IMR-90 (cell line): ENCODE results near the gene CCDC102A. TPM values are rescaled to one million over a fixed set of nuclear protein-coding genes. Genes with fewer than 3 reads are reported as not detected.
A peak's percentile ranks its signal among the peaks of the same experiment; 100 is the strongest.

Experiments used
- ATAC-seq: fragments of 200-7000 bp; cut with Tn5 transposase; 2 replicates; pipeline ENCODE4 v1.9.1; 2020; ENCODE audit warnings: low read depth, mild to moderate bottlenecking, moderate library complexity
- Bru-seq: library from RNA; stranded (reverse); fragments of 400-500 nt; gene quantifications from one replicate; lab custom pipeline; 2021; lab: Mats Ljungman, UMichigan
- BruChase-seq, 2 experiments: library from RNA; stranded (reverse); fragments of 400-500 nt; gene quantifications; one replicate each; lab custom pipeline; 2021; lab: Mats Ljungman, UMichigan
- BruUV-seq: library from RNA; stranded (reverse); fragments of 400-500 nt; replicated peaks from 2 replicates; lab custom pipeline; 2021; lab: Mats Ljungman, UMichigan
- CTCF ChIA-PET: fragments of 300-600 bp; formaldehyde crosslinking; extraction: SDS; loops from one replicate; lab custom pipeline; 2021; ENCODE audit warnings: antibody characterized with exemption; lab: Yijun Ruan, JAX
- POLR2A ChIA-PET: fragments of 300-600 bp; sonication (Branson Sonifier 250); formaldehyde crosslinking; loops from one replicate; lab custom pipeline; 2022; ENCODE audit warnings: antibody characterized with exemption; ENCODE audit not compliant: unreplicated experiment; lab: Charles Lee
- DNase-seq: peaks from one replicate; pipeline ENCODE4 v3.0.0; 2013
- H2AFZ ChIP-seq: replicated peaks from 2 replicates; pipeline ENCODE3; 2013; ENCODE audit warnings: low read length, mild to moderate bottlenecking; ENCODE audit not compliant: poor library complexity
- H2AK5ac ChIP-seq: 2 replicates; pipeline ENCODE4 v1.6.1; 2013; ENCODE audit warnings: low read depth, low read length, inconsistent platforms
- H2AK9ac ChIP-seq: replicated peaks from 2 replicates; pipeline ENCODE3; 2013; ENCODE audit warnings: mild to moderate bottlenecking, low read depth, low read length, moderate library complexity; ENCODE audit not compliant: poor library complexity
- H2BK120ac ChIP-seq: 2 replicates; pipeline ENCODE4 v1.6.1; 2013; ENCODE audit warnings: low read depth, low read length, inconsistent platforms
- H2BK15ac ChIP-seq: 3 replicates; pipeline ENCODE4 v1.6.1; 2013; ENCODE audit warnings: low read depth, low read length, inconsistent platforms
- H2BK20ac ChIP-seq: 2 replicates; pipeline ENCODE4 v1.6.1; 2013; ENCODE audit warnings: low read depth, mild to moderate bottlenecking, inconsistent platforms, low read length, moderate library complexity
- H2BK5ac ChIP-seq: 2 replicates; pipeline ENCODE4 v1.6.1; 2013; ENCODE audit warnings: mild to moderate bottlenecking, low read depth, low read length, inconsistent platforms; ENCODE audit not compliant: poor library complexity, severe bottlenecking
- H3K14ac ChIP-seq: replicated peaks from 2 replicates; pipeline ENCODE4 v1.6.1; 2013; ENCODE audit warnings: low read depth, low read length, inconsistent platforms
- H3K18ac ChIP-seq: 2 replicates; pipeline ENCODE4 v1.6.1; 2013; ENCODE audit warnings: low read depth, low read length, control low read depth
- H3K23ac ChIP-seq: 2 replicates; pipeline ENCODE4 v1.6.1; 2013; ENCODE audit warnings: low read depth, low read length, inconsistent platforms
- H3K27ac ChIP-seq: 2 replicates; pipeline ENCODE4 v1.5.1; 2013; ENCODE audit warnings: mild to moderate bottlenecking, control low read depth, low read length; ENCODE audit not compliant: insufficient read depth
- H3K27me3 ChIP-seq: 2 replicates; pipeline ENCODE4 v1.6.1; 2013; ENCODE audit warnings: low read length; ENCODE audit not compliant: control insufficient read depth, insufficient read depth
- H3K36me3 ChIP-seq: 2 replicates; pipeline ENCODE4 v1.6.1; 2013; ENCODE audit warnings: low read length, mixed read lengths; ENCODE audit not compliant: control insufficient read depth, insufficient read depth
- H3K4ac ChIP-seq: 2 replicates; pipeline ENCODE4 v1.6.1; 2013; ENCODE audit warnings: low read depth, low read length, inconsistent platforms
- H3K4me1 ChIP-seq: 2 replicates; pipeline ENCODE4 v1.6.1; 2013; ENCODE audit warnings: low read length, mixed read lengths; ENCODE audit not compliant: control insufficient read depth, insufficient read depth
- H3K4me2 ChIP-seq: 2 replicates; pipeline ENCODE4 v1.6.1; 2013; ENCODE audit warnings: low read depth, mild to moderate bottlenecking, control low read depth, low read length, moderate library complexity
- H3K4me3 ChIP-seq: 2 replicates; pipeline ENCODE4 v1.5.1; 2013; ENCODE audit warnings: low read depth, mild to moderate bottlenecking, control low read depth, low read length, moderate library complexity; ENCODE audit not compliant: insufficient read depth
- H3K56ac ChIP-seq: 2 replicates; pipeline ENCODE4 v1.6.1; 2013; ENCODE audit warnings: low read length, inconsistent platforms; ENCODE audit not compliant: insufficient read depth; ENCODE audit errors: extremely low read depth
- H3K79me1 ChIP-seq, 2 experiments: 2 replicates each; pipeline ENCODE4 v1.6.1; 2013; ENCODE audit warnings: low read length in 2 of 2, inconsistent platforms in 1 of 2, low read depth in 1 of 2
- H3K9ac ChIP-seq: 2 replicates; pipeline ENCODE4 v1.6.1; 2013; ENCODE audit warnings: low read depth, low read length, control low read depth
- H3K9me1 ChIP-seq: 2 replicates; pipeline ENCODE4 v1.6.1; 2013; ENCODE audit warnings: low read length, inconsistent platforms; ENCODE audit not compliant: insufficient read depth
- H3K9me3 ChIP-seq: 2 replicates; pipeline ENCODE4 v1.6.1; 2013; ENCODE audit warnings: low read length; ENCODE audit not compliant: control insufficient read depth, insufficient read depth
- H4K20me1 ChIP-seq: 2 replicates; pipeline ENCODE4 v1.6.1; 2013; ENCODE audit warnings: low read length, inconsistent platforms; ENCODE audit not compliant: insufficient read depth
- H4K5ac ChIP-seq: 2 replicates; pipeline ENCODE4 v1.6.1; 2013; ENCODE audit warnings: mild to moderate bottlenecking, low read depth, low read length, control low read depth
- H4K8ac ChIP-seq, 2 experiments: 2 replicates each; pipeline ENCODE4 v1.6.1; 2013; ENCODE audit warnings: low read depth in 2 of 2, low read length in 2 of 2, control low read depth in 1 of 2, inconsistent platforms in 1 of 2
- H4K91ac ChIP-seq: 2 replicates; pipeline ENCODE4 v1.6.1; 2013; ENCODE audit warnings: low read depth, low read length, inconsistent platforms; ENCODE audit not compliant: insufficient read depth
- CEBPB ChIP-seq: IDR thresholded peaks from 2 replicates; pipeline ENCODE4 v1.6.1; 2012; ENCODE audit warnings: low read depth, low read length, improper control_type of control experiment
- CTCF ChIP-seq: conservative IDR thresholded peaks from 2 replicates; pipeline ENCODE4 v1.5.1; 2012; ENCODE audit warnings: mild to moderate bottlenecking, low read depth, low read length, improper control_type of control experiment
- ELK1 ChIP-seq: fragments of 150-350 bp; IDR thresholded peaks from 2 replicates; pipeline ENCODE4 v1.6.1; 2016; ENCODE audit warnings: low read depth, mild to moderate bottlenecking, low read length, moderate library complexity, borderline replicate concordance
- FOS ChIP-seq: fragments of 150-350 bp; IDR thresholded peaks from 2 replicates; pipeline ENCODE4 v1.6.1; 2016; ENCODE audit warnings: low read depth, low read length
- MAZ ChIP-seq: IDR thresholded peaks from 2 replicates; pipeline ENCODE4 v1.6.1; 2012; ENCODE audit warnings: low read depth, mild to moderate bottlenecking, low read length, improper control_type of control experiment, moderate library complexity, borderline replicate concordance
- MXI1 ChIP-seq: IDR thresholded peaks from 2 replicates; pipeline ENCODE4 v1.6.1; 2012; ENCODE audit warnings: low read depth, mild to moderate bottlenecking, low read length, moderate library complexity, borderline replicate concordance
- NFE2L2 ChIP-seq: fragments of 150-350 bp; IDR thresholded peaks from 2 replicates; pipeline ENCODE4 v1.6.1; 2016; ENCODE audit warnings: low read depth, mild to moderate bottlenecking, low read length
- POLR2A ChIP-seq: IDR thresholded peaks from 2 replicates; pipeline ENCODE4 v1.6.1; 2012; ENCODE audit warnings: mild to moderate bottlenecking, low read depth, low read length
- RCOR1 ChIP-seq: IDR thresholded peaks from 2 replicates; pipeline ENCODE4 v1.6.1; 2012; ENCODE audit warnings: mild to moderate bottlenecking, low read length, improper control_type of control experiment; ENCODE audit not compliant: insufficient replicate concordance
- WGBS, 2 experiments: methylation state at CpG; one replicate each; pipeline versions ENCODE4 v1.1.5 to v1.1.7; 2013; ENCODE audit warnings: missing lambda C conversion rate in 2 of 2; ENCODE audit not compliant: insufficient read length in 1 of 2; ENCODE audit errors: extremely low coverage in 2 of 2; 5-methylcytosine and 5-hydroxymethylcytosine counted together
- dilution Hi-C: fragments of 300-500 bp; cut with HindIII; formaldehyde crosslinking; loops from one replicate; pipeline ENCODE4 v1.14.3; 2018; ENCODE audit warnings: low sequenced_read_pairs; ENCODE audit not compliant: unreplicated experiment
- in situ Hi-C: fragments of 300-500 bp; cut with MboI; formaldehyde crosslinking; loops from 3 replicates; pipeline ENCODE4 v1.14.3; 2019; ENCODE audit warnings: low sequenced_read_pairs, inconsistent platforms, mixed read lengths
- intact Hi-C: fragments of 100-400 bp; cut with micrococcal nuclease; formaldehyde crosslinking; loops from 2 replicates; pipeline ENCODE4 v1.10.0; 2022
- long read RNA-seq: library from polyadenylated mRNA; unstranded; transcript quantifications from one replicate; pipeline ENCODE4 v2.0.0, GENCODE V29; 2021; ENCODE audit not compliant: unreplicated experiment
- polyA plus RNA-seq, 3 experiments: library from polyadenylated mRNA; depleted of rRNA; stranded (reverse); fragments of >200 nt; gene quantifications; 2 replicates each; pipeline ENCODE4 v1.2.3, GENCODE V29; 2012; ENCODE audit warnings: low replicate concordance in 1 of 3
- total RNA-seq: library from RNA; depleted of rRNA; stranded (reverse); fragments of >200 nt; gene quantifications from 2 replicates; pipeline ENCODE4 v1.2.3, GENCODE V29; 2012; rRNA removed

CCDC102A gene
- 5.4 and 5.6 TPM in 2 replicates for total RNA-seq
- 8.5 and 11.4 TPM in 2 replicates for polyA plus RNA-seq (2012; rRNA removed)
- 20.6 and 24.3 TPM in 2 replicates for polyA plus RNA-seq (2012; cell fraction: cytosol; rRNA removed)
- 9.6 and 18.3 TPM in 2 replicates for polyA plus RNA-seq (2012; cell fraction: nucleus; rRNA removed; ENCODE audit: low replicate concordance)
- percentile 50 among the genes with signal in this experiment for Bru-seq, nascent RNA
- BruChase-seq, experiment 1, labeled RNA remaining after a 6-hour chase, result percentile 49 among the genes with signal in this experiment
- percentile 53 among the genes with signal in this experiment for BruChase-seq, experiment 2, labeled RNA remaining after a 2-hour chase
- long read RNA-seq, transcript CCDC102A-201 (9 exons, 2,463 nt), result major isoform, 37 of 66 reads
- long read RNA-seq, partial matches to known transcripts, result 22 of 66 reads
- long read RNA-seq, other reads (novel, unspliced or antisense), result 7 of 66 reads

- peak within 1 kb of the TSS; percentile 75 for H4K91ac ChIP-seq
- peak within 1 kb of the TSS; percentile 91 for H2AK5ac ChIP-seq
- ChIA-PET POLR2A (no interaction called here), CTCF (no interaction called here)
- H2BK120ac ChIP-seq, result peak within 1 kb of the TSS; percentile 85
- H3K27me3 ChIP-seq, result peaks cover 22% of the 10 kb centered on the region
- ATAC-seq (peak; percentile 62), DNase-seq (no peak)
- peak within 1 kb of the TSS; percentile 88 for H3K9ac ChIP-seq
- 5% methylated on average over 23 of the region's 81 CpGs; no CpG with 5 or more reads in 1 of the 2 experiments for WGBS, 2 experiments
- peak within 1 kb of the TSS; percentile 49 for H3K23ac ChIP-seq
- peak within 1 kb of the TSS; percentile 11; the same call in 1 of the 2 replicates for H2BK20ac ChIP-seq
- H2AK9ac ChIP-seq, result peak within 1 kb of the TSS; percentile 92
- H3K4ac ChIP-seq, result peak within 1 kb of the TSS; percentile 87
- peak within 1 kb of the TSS; percentile 97 for H4K8ac ChIP-seq
- H3K4me2 ChIP-seq, result peak within 1 kb of the TSS; percentile 99
- H3K9me3 ChIP-seq, result no peaks in the 10 kb centered on the region
- peak within 1 kb of the TSS; percentile 86 for H3K18ac ChIP-seq
- in situ Hi-C loops (no loop called here), dilution Hi-C loops (no loop called here), intact Hi-C loops (no loop called here)
- H3K4me1 ChIP-seq, result peaks cover 22% of the 10 kb centered on the region
- peak within 1 kb of the TSS; percentile 67 for H3K56ac ChIP-seq
- H4K20me1 ChIP-seq, result no peaks in the 10 kb centered on the region
- peak within 1 kb of the TSS; percentile 85 for H2BK5ac ChIP-seq
- H3K36me3 ChIP-seq, result peaks cover 1% of the 10 kb centered on the region; the same call in 1 of the 2 replicates
- peak within 1 kb of the TSS; percentile 88 for H3K27ac ChIP-seq
- H3K14ac ChIP-seq, result peak within 1 kb of the TSS; percentile 47
- peaks cover 7 to 27% of the 10 kb centered on the region in 2 experiments; a peak in 3 of 4 replicates for H3K79me1 ChIP-seq
- H2BK15ac ChIP-seq, result peak within 1 kb of the TSS; percentile 65; the same call in 1 of the 3 replicates
- H4K5ac ChIP-seq, result peak within 1 kb of the TSS; percentile 93
- BruUV-seq, result no TSS peak
- peaks cover 5% of the 10 kb centered on the region; the same call in 1 of the 2 replicates for H3K9me1 ChIP-seq
- peak within 1 kb of the TSS; percentile 98 for H2AFZ ChIP-seq
- peak within 1 kb of the TSS; percentile 99 for H3K4me3 ChIP-seq
- TF ChIP-seq POLR2A (0 out of 2 replicates have a peak, but pooled peaks have one; percentile 21), RCOR1 (no peak), MAZ (peak; percentile 75), MXI1 (no peak), NFE2L2 (no peak), CEBPB (no peak), FOS (no peak), ELK1 (no peak), CTCF (no peak)
Measured at GRCh38 chr16:57536306-57537193, at the start of gene CCDC102A. Gene CCDC102A (minus strand): TSS chr16:57536571. CDS start chr16:57529177, 7,394 bp downstream.
